GM19023 (cell line): Measurements from ENCODE around the gene SLIT3.

Source experiments
- ATAC-seq: cut with Tn5 transposase; IDR thresholded peaks from one replicate; pipeline ENCODE4 v1.9.1; 2021; ENCODE audit warnings: mild to moderate bottlenecking, moderate library complexity; ENCODE audit not compliant: unreplicated experiment

The SLIT3 gene

DNA sequence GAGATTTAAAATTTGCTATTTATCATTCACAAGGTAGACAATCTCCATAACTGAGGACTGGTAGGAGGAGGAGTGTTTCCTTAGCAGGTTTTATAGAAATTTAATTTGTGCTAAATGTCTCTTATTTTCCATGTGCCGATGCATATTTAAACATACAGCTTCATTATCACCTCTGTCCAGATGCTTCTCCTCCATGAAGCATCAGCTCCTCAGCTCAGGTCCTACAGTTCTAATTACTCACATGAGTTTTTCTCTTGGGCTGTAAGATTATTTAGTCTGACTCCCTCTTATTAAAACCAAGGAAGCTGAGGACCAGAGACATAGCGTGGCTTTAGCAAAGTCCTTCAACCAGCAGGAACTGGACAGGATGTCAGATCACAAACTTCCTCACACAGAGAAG, 421.6 kb downstream of the SLIT3 start:
- ATAC-seq = no peak

DNA sequence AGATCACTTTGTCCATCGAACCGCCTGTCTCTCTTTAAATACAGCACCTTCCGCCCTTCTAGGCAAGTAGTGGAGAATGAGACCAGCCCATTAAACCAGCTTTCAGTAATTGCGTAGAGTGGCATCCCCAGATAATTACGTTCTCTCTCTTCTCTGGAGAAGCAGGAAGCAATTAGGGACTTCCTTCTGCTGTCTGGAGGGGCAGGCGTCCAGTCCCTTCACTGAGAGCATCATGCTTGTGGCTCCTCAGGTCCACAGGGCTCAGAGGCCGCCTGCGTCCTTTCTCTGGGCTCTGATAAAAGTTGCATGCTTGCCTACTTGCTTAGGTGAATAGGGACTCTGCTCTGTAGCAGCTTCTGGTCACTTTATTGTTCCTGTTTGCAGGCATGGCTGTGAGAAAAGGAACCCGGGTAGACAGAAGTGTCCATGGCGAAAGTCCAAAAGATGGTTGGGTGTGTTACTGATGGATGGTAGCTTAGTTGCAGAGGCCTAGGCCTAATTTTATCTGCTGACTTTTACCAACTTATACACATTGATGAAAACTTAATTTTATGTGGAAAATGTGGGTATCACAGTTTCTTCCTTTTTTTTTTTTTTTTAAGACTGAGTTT, 422.7 kb downstream of the SLIT3 start:
- ATAC-seq = no peak

- ATAC-seq = no peak
These were observed 423.6 kb downstream of the SLIT3 start for GRCh38 chr5:168877132-168877892.

DNA sequence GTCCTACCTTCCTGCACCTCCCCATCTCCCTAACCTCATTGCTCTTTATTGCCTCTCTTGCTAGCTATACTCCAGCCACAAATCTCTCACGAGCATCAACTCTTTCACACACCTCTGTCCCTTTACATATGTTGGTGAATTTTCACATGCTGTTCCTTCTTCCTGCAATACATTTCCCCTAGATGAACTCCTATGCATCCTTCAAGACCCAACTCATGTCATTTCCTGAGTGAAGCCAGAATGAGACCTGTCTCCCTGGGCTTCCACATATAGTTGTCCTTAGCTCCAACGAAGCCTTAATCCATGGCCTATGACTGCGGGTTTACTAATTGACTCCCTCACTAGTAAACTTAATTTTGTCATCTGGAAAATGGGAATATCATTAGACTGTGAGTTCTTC, 424.5 kb downstream of the SLIT3 start:
- no peak for ATAC-seq

GRCh38 chr5:168875832-168876231, 425.1 kb downstream of the SLIT3 start:
- ATAC-seq = no peak

GRCh38 chr5:168874713-168875380, 426.1 kb downstream of the SLIT3 start:
- no peak for ATAC-seq

- ATAC-seq = no peak
These were observed 428.7 kb downstream of the SLIT3 start for GRCh38 chr5:168872246-168872645.

GRCh38 chr5:168870910-168871309, 430.0 kb downstream of the SLIT3 start:
- no peak for ATAC-seq

GRCh38 chr5:168869615-168870227, 431.2 kb downstream of the SLIT3 start:
- no peak for ATAC-seq

DNA sequence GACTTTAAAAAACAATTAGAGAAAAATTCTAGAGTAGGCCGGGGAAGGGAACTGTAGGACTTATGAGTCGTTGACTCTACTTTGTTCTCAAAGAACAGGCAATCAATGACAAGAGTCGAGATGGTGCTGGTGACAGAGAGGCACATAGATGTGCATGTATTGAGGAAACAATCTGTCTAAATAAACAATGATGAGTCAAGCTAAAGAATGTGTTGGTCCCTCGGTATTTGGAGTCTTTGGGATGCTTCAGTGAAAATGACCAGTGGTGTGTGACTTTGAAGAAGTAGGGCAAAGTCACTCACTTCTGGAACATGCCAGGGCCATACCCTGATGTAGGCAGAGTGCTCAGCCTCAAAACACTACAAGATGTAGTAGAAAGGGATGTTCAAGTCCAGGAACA, 433.7 kb downstream of the SLIT3 start:
- ATAC-seq = no peak

- ATAC-seq = no peak
These were observed 435.0 kb downstream of the SLIT3 start for GRCh38 chr5:168865968-168866367.

- ATAC-seq = no peak
These were observed 437.9 kb downstream of the SLIT3 start for GRCh38 chr5:168863021-168863420.

- ATAC-seq = no peak
These were observed 440.4 kb downstream of the SLIT3 start for GRCh38 chr5:168860503-168860902.

GRCh38 chr5:168860081-168860480, 440.9 kb downstream of the SLIT3 start:
- no peak for ATAC-seq

DNA sequence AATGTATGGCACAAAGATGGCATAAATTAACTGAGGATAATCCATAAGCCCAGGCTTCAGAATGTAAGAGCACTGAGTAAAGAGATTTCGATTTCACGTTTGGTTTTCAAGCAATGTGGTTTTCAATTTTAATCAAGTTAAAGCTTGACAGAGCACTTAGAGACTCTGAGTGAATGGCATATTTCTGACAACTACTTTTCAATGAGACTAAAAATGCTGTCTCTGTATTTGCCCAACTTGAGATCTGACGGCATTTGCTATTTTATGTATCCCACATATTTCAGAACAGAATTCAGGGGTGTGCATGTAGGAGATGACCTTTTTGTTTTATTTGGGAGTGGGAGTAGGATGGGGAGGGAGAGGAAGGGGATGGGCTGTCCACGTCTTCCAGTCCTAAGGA, 441.5 kb downstream of the SLIT3 start:
- ATAC-seq = no peak

- ATAC-seq = no peak
These were observed 441.9 kb downstream of the SLIT3 start for GRCh38 chr5:168858994-168859393.

- no peak for ATAC-seq
These were observed 442.6 kb downstream of the SLIT3 start for GRCh38 chr5:168858371-168858770.

DNA sequence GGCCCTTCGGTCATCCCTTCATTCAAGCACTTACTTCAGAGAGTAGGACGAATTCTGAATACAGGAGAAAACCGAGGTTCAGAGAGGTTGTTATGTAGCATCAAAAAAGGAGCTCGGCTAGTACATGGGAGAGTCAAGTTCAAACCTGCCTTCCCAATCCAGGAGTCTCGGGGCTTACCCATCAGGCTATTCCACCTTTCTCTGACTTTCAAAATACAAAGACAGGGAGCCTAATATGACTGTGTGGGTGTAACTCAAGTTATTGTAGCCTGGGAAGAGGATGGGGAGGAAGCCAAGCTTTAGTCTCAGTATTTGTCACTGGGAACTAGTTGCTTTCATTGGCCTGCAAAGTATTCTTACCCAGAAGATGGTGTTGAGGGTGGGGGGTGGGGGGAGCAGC, 447.0 kb downstream of the SLIT3 start:
- ATAC-seq = no peak

DNA sequence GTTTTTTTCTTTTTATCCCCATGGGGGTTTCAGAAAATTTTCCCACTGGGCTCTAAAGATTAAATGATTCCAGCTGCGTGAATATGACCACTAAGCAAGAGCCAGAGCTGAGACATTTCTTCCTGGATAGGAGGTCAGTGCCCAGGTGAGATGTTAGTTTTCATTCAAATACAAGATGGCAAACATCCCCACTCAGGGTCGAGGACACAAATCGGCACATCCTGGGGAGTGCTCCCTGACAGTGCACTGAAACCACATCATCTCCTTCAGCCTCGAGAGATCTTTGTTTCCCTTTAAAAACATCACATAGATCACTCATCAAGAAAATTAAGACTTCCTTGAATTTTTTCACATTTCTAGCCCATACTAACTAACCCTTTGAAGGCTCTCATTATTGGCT, 448.6 kb downstream of the SLIT3 start:
- ATAC-seq = no peak

- no peak for ATAC-seq
These were observed 449.0 kb downstream of the SLIT3 start for GRCh38 chr5:168851902-168852321.

DNA sequence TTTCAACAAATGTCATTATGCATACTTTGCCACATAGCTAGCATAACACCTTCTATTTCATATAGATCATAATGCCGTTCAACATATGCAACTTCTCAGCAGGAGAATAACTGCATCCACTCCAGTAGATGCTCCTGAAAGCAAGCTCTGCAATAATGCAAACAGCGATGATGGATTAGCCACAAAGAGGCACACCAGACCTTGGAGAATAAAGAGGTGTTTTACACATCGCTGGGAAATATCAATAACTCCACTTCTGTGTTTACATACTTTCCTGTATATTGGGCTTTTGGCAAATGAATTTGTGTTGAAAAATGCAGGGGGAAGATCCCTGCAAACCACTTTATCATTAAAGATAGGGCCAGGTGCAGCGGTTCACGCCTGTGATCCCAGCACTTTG, 450.3 kb downstream of the SLIT3 start:
- ATAC-seq = no peak

- no peak for ATAC-seq
These were observed 452.4 kb downstream of the SLIT3 start for GRCh38 chr5:168848569-168848968.
